ENCODE data around the gene CDC42EP2.

CDC42EP2 gene

GRCh38 chr11:65295001-65295400, 19.7 kb upstream of the CDC42EP2 start:
- no peak for DNase-seq (ENCODE audit: low read depth, low spot score)
- no peak for TF ChIP-seq CTCF (IDR thresholded peaks at IDR 0.05; ENCODE audit: insufficient read depth, low read length, missing control alignments)
- ChIA-PET CTCF (interaction anchor here (1.0 to 52.1 kb wide), 4 partner anchors 17 to 32 kb away, joined by 3 to 1993 read pairs (median 3); partner anchors contain the start of genes CDC42EP2 and DPF2), POLR2A (no interaction called here)
- no peak overlapping the region for H3K4me3 ChIP-seq (ENCODE audit: low read depth, low read length)

GRCh38 chr11:65295571-65296341, 18.9 kb upstream of the CDC42EP2 start:
- no peak for TF ChIP-seq CTCF (IDR thresholded peaks at IDR 0.05; ENCODE audit: insufficient read depth, low read length, missing control alignments)
- no peak overlapping the region for H3K4me3 ChIP-seq (ENCODE audit: low read depth, low read length)
- POLR2A ChIA-PET, result interaction anchor here (1.2 kb wide), 1 partner anchor 21 kb away, joined by 3 read pairs; no protein-coding TSS in a partner anchor
- no peak for DNase-seq (ENCODE audit: low read depth, low spot score)
- CTCF ChIA-PET, result interaction anchor here (0.6 to 52.1 kb wide), 4 partner anchors 8 to 31 kb away, joined by 3 to 1993 read pairs (median 4); partner anchors contain the start of genes CDC42EP2 and DPF2

GRCh38 chr11:65297026-65297672, 17.5 kb upstream of the CDC42EP2 start:
- TF ChIP-seq CTCF (IDR thresholded peaks at IDR 0.05; ENCODE audit: insufficient read depth, low read length, missing control alignments), result no peak
- no peak for DNase-seq (ENCODE audit: low read depth, low spot score)
- CTCF ChIA-PET, result interaction anchor here (1.5 to 52.1 kb wide), 3 partner anchors 20 to 30 kb away, joined by 3 to 1993 read pairs (median 4); partner anchors contain the start of genes CDC42EP2 and DPF2
- H3K4me3 ChIP-seq (ENCODE audit: low read depth, low read length), result no peak overlapping the region
- POLR2A ChIA-PET, result interaction anchor here (0.6 to 1.2 kb wide), 2 partner anchors 20 to 22 kb away, joined by 3 read pairs; no protein-coding TSS in a partner anchor

GRCh38 chr11:65298131-65298535, 16.5 kb upstream of the CDC42EP2 start:
- ChIA-PET POLR2A (interaction anchor here (0.6 to 1.2 kb wide), 2 partner anchors 16 to 21 kb away, joined by 3 read pairs; partner anchors contain the start of gene CDC42EP2), CTCF (interaction anchor here (0.8 to 52.1 kb wide), 3 partner anchors 21 to 29 kb away, joined by 4 to 1993 read pairs (median 5); partner anchors contain the start of genes CDC42EP2 and DPF2)
- TF ChIP-seq CTCF (IDR thresholded peaks at IDR 0.05; ENCODE audit: insufficient read depth, low read length, missing control alignments), result no peak
- H3K4me3 ChIP-seq (ENCODE audit: low read depth, low read length), result no peak overlapping the region
- DNase-seq (ENCODE audit: low read depth, low spot score), result no peak

- ChIA-PET CTCF (interaction anchor here (0.8 to 52.1 kb wide), 3 partner anchors 21 to 28 kb away, joined by 4 to 1993 read pairs (median 5); partner anchors contain the start of genes CDC42EP2 and DPF2), POLR2A (interaction anchor here (1.2 kb wide), 1 partner anchor 16 kb away, joined by 3 read pairs; the partner anchor contains the start of gene CDC42EP2)
- DNase-seq (ENCODE audit: low read depth, low spot score), result no peak
- no peak overlapping the region for H3K4me3 ChIP-seq (ENCODE audit: low read depth, low read length)
- TF ChIP-seq CTCF (IDR thresholded peaks at IDR 0.05; ENCODE audit: insufficient read depth, low read length, missing control alignments), result no peak
These were observed 15.9 kb upstream of the CDC42EP2 start for GRCh38 chr11:65298655-65299179.
